ENCODE data around the gene ADGRD1.

GRCh38 chr12:131102991-131103668, 149.4 kb downstream of the ADGRD1 start:
- TF ChIP-seq EP300 (IDR thresholded peaks at IDR 0.05; ENCODE audit: borderline replicate concordance in 1 of 2, low read depth in 2 of 2, low read length in 2 of 2) (no peak), SP1 (IDR thresholded peaks at IDR 0.05; ENCODE audit: low read depth, low read length) (no peak)
- TF ChIP-seq, protein P1, sequence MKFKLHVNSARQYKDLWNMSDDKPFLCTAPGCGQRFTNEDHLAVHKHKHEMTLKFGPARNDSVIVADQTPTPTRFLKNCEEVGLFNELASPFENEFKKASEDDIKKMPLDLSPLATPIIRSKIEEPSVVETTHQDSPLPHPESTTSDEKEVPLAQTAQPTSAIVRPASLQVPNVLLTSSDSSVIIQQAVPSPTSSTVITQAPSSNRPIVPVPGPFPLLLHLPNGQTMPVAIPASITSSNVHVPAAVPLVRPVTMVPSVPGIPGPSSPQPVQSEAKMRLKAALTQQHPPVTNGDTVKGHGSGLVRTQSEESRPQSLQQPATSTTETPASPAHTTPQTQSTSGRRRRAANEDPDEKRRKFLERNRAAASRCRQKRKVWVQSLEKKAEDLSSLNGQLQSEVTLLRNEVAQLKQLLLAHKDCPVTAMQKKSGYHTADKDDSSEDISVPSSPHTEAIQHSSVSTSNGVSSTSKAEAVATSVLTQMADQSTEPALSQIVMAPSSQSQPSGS (IDR thresholded peaks at IDR 0.05; ENCODE audit: low read length): no peak

All from H1 (cell line).